Body of pancreas (tissue), 4 donors: Measurements from ENCODE around the gene CTNNAL1.

ENCODE experiments used
- POLR2A ChIP-seq, 3 donors: fragments of 450-650 bp; IDR thresholded peaks; one replicate each; pipeline ENCODE4 v1.6.1; 2016; ENCODE audit warnings: antibody characterized with exemption in 3 of 3, mild to moderate bottlenecking in 2 of 3
- TF ChIP-seq, protein P1 (sequence below), 7 experiments: fragments of 450-650 bp in 4 of 7; fragments of 200-600 bp in 3 of 7; sonication (generic) in 3 of 7; IDR thresholded peaks; one replicate each; pipeline ENCODE4 v1.5.1; 2016 to 2019; ENCODE audit warnings: antibody characterized with exemption in 7 of 7

GRCh38 chr9:108904161-108904560 lies 109.1 kb downstream of the CTNNAL1 start:
- TF ChIP-seq, protein P1, sequence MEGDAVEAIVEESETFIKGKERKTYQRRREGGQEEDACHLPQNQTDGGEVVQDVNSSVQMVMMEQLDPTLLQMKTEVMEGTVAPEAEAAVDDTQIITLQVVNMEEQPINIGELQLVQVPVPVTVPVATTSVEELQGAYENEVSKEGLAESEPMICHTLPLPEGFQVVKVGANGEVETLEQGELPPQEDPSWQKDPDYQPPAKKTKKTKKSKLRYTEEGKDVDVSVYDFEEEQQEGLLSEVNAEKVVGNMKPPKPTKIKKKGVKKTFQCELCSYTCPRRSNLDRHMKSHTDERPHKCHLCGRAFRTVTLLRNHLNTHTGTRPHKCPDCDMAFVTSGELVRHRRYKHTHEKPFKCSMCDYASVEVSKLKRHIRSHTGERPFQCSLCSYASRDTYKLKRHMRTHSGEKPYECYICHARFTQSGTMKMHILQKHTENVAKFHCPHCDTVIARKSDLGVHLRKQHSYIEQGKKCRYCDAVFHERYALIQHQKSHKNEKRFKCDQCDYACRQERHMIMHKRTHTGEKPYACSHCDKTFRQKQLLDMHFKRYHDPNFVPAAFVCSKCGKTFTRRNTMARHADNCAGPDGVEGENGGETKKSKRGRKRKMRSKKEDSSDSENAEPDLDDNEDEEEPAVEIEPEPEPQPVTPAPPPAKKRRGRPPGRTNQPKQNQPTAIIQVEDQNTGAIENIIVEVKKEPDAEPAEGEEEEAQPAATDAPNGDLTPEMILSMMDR (IDR thresholded peaks at IDR 0.05): no peak
- no peak for TF ChIP-seq POLR2A (IDR thresholded peaks at IDR 0.05)
